H9 (cell line): ENCODE data around the gene CLN5. TPM values are rescaled to one million over a fixed set of nuclear protein-coding genes. Genes with fewer than 3 reads are reported as not detected.

ENCODE experiments used
- DNase-seq: peaks from one replicate; pipeline ENCODE4 v3.0.0-alpha.2; 2017
- H2AFZ ChIP-seq: one replicate; pipeline ENCODE4 v1.6.1; 2013; ENCODE audit warnings: mild to moderate bottlenecking, low read length, control low read depth, moderate library complexity
- H2AK5ac ChIP-seq: 2 replicates; pipeline ENCODE4 v1.6.1; 2013; ENCODE audit warnings: low read length, control low read depth, mixed read lengths; ENCODE audit not compliant: insufficient read length
- H2BK120ac ChIP-seq: one replicate; pipeline ENCODE4 v1.6.1; 2013; ENCODE audit warnings: low read depth, mild to moderate bottlenecking, low read length, control low read depth, inconsistent platforms; ENCODE audit not compliant: poor library complexity, severe bottlenecking
- H2BK12ac ChIP-seq: 2 replicates; pipeline ENCODE4 v1.6.1; 2013; ENCODE audit warnings: low read length, control low read depth, mixed read lengths, low read depth; ENCODE audit not compliant: insufficient read length
- H2BK15ac ChIP-seq: 2 replicates; pipeline ENCODE4 v1.6.1; 2013; ENCODE audit warnings: low read depth, low read length, control low read depth
- H2BK20ac ChIP-seq: one replicate; pipeline ENCODE4 v1.6.1; 2013; ENCODE audit warnings: low read depth, mild to moderate bottlenecking, low read length, control low read depth, inconsistent platforms; ENCODE audit not compliant: poor library complexity, severe bottlenecking
- H2BK5ac ChIP-seq: 2 replicates; pipeline ENCODE4 v1.6.1; 2013; ENCODE audit warnings: low read length, control low read depth, mixed read lengths; ENCODE audit not compliant: insufficient read length
- H3K14ac ChIP-seq: 2 replicates; pipeline ENCODE4 v1.6.1; 2013; ENCODE audit warnings: low read length, control low read depth; ENCODE audit not compliant: insufficient read depth
- H3K18ac ChIP-seq: 2 replicates; pipeline ENCODE4 v1.6.1; 2013; ENCODE audit warnings: low read depth, mild to moderate bottlenecking, mixed read lengths, low read length, control low read depth; ENCODE audit not compliant: insufficient read length
- H3K23ac ChIP-seq: 2 replicates; pipeline ENCODE4 v1.6.1; 2013; ENCODE audit warnings: low read length, control low read depth, mixed read lengths, low read depth; ENCODE audit not compliant: insufficient read length
- H3K23me2 ChIP-seq: 2 replicates; pipeline ENCODE4 v1.6.1; 2013; ENCODE audit warnings: low read depth, mild to moderate bottlenecking, mixed read lengths, low read length, control low read depth; ENCODE audit not compliant: insufficient read length, poor library complexity, severe bottlenecking
- H3K27ac ChIP-seq: 2 replicates; pipeline ENCODE4 v1.5.1; 2013; ENCODE audit warnings: low read length, control low read depth, mixed read lengths, low read depth; ENCODE audit not compliant: insufficient read length
- H3K27me3 ChIP-seq: 2 replicates; pipeline ENCODE4 v1.6.1; 2013; ENCODE audit warnings: low read length, control low read depth, inconsistent platforms; ENCODE audit not compliant: insufficient read depth
- H3K4ac ChIP-seq: 2 replicates; pipeline ENCODE4 v1.6.1; 2013; ENCODE audit warnings: low read depth, mild to moderate bottlenecking, control low read depth, inconsistent platforms, low read length, moderate library complexity
- H3K4me1 ChIP-seq: 2 replicates; pipeline ENCODE4 v1.6.1; 2013; ENCODE audit warnings: low read length, control low read depth, inconsistent platforms; ENCODE audit not compliant: insufficient read depth
- H3K4me2 ChIP-seq: 2 replicates; pipeline ENCODE4 v1.6.1; 2013; ENCODE audit warnings: low read length, control low read depth, mixed read lengths; ENCODE audit not compliant: insufficient read length, insufficient read depth
- H3K56ac ChIP-seq: 2 replicates; pipeline ENCODE4 v1.6.1; 2013; ENCODE audit warnings: low read depth, mild to moderate bottlenecking, mixed read lengths, low read length, control low read depth; ENCODE audit not compliant: insufficient read length
- H3K79me1 ChIP-seq: 2 replicates; pipeline ENCODE4 v1.6.1; 2013; ENCODE audit warnings: low read depth, mild to moderate bottlenecking, moderate library complexity, low read length, control low read depth, inconsistent platforms; ENCODE audit not compliant: insufficient read depth, poor library complexity, severe bottlenecking
- H3K79me2 ChIP-seq: 2 replicates; pipeline ENCODE4 v1.6.1; 2013; ENCODE audit warnings: low read length, control low read depth, inconsistent platforms; ENCODE audit not compliant: insufficient read depth
- H3K9ac ChIP-seq: 2 replicates; pipeline ENCODE4 v1.6.1; 2013; ENCODE audit warnings: low read length, control low read depth, mixed read lengths; ENCODE audit not compliant: insufficient read length; ENCODE audit errors: extremely low read depth
- H3K9me3 ChIP-seq: one replicate; pipeline ENCODE4 v1.6.1; 2013; ENCODE audit warnings: low read depth, low read length, inconsistent platforms; ENCODE audit not compliant: control insufficient read depth
- H3T11ph ChIP-seq: one replicate; pipeline ENCODE4 v1.6.1; 2013; ENCODE audit warnings: mild to moderate bottlenecking, low read length, control low read depth, inconsistent platforms
- H4K20me1 ChIP-seq: one replicate; pipeline ENCODE4 v1.6.1; 2013; ENCODE audit not compliant: control insufficient read depth, insufficient read length, insufficient read depth
- H4K5ac ChIP-seq: 2 replicates; pipeline ENCODE4 v1.6.1; 2013; ENCODE audit warnings: low read depth, mild to moderate bottlenecking, mixed read lengths, low read length, control low read depth; ENCODE audit not compliant: insufficient read length
- H4K8ac ChIP-seq: replicated peaks from 2 replicates; pipeline ENCODE4 v1.6.1; 2013; ENCODE audit warnings: low read length, control low read depth, mixed read lengths, low read depth; ENCODE audit not compliant: insufficient read length
- H4K91ac ChIP-seq: 2 replicates; pipeline ENCODE4 v1.6.1; 2013; ENCODE audit warnings: low read depth, mild to moderate bottlenecking, moderate library complexity, mixed read lengths, low read length, control low read depth; ENCODE audit not compliant: insufficient read length
- H3K27ac Mint-ChIP-seq, 3 experiments: 2 replicates in 2 of 3; 3 replicates in 1 of 3; pipeline ENCODE4 v1.8.0; 2020 to 2021; ENCODE audit warnings: mixed read lengths in 3 of 3, mild to moderate bottlenecking in 1 of 3, moderate library complexity in 1 of 3
- H3K27me3 Mint-ChIP-seq: 2 replicates; pipeline ENCODE4 v1.8.0; 2021; ENCODE audit warnings: low read depth, mild to moderate bottlenecking, moderate library complexity, mixed read lengths
- H3K36me3 Mint-ChIP-seq, 3 experiments: 2 replicates in 2 of 3; 3 replicates in 1 of 3; pipeline ENCODE4 v1.8.0; 2020 to 2021; ENCODE audit warnings: low read depth in 3 of 3, mixed read lengths in 3 of 3; ENCODE audit not compliant: insufficient read depth in 1 of 3
- H3K4me1 Mint-ChIP-seq, 2 experiments: 2 replicates each; pipeline ENCODE4 v1.8.0; 2020; ENCODE audit warnings: mixed read lengths in 2 of 2
- H3K4me3 Mint-ChIP-seq, 2 experiments: 2 replicates in 1 of 2; 3 replicates in 1 of 2; pipeline ENCODE4 v1.8.0; 2020 to 2021; ENCODE audit warnings: mild to moderate bottlenecking in 2 of 2, mixed read lengths in 2 of 2, moderate library complexity in 1 of 2
- H3K9me3 Mint-ChIP-seq, 2 experiments: 2 replicates in 1 of 2; 3 replicates in 1 of 2; pipeline ENCODE4 v1.8.0; 2020; ENCODE audit warnings: mild to moderate bottlenecking in 2 of 2, mixed read lengths in 2 of 2, moderate library complexity in 1 of 2
- WGBS: extraction: QIAGEN DNeasy Blood & Tissue Kit; methylation state at CpG from one replicate; pipeline ENCODE4 v1.1.7; 2013; ENCODE audit warnings: missing lambda C conversion rate, low lambda C conversion rate, mixed read lengths; ENCODE audit not compliant: insufficient read length; ENCODE audit errors: extremely low coverage; 5-methylcytosine and 5-hydroxymethylcytosine counted together
- total RNA-seq: library from RNA; stranded (reverse); gene quantifications from 2 replicates; pipeline ENCODE4 v1.2.1, GENCODE V29; 2021
- TF ChIP-seq, protein P1 (sequence below): fragments of 200-600 bp; sonication (generic); conservative IDR thresholded peaks from 3 replicates; pipeline ENCODE4 v1.8.0; 2021; ENCODE audit warnings: antibody characterized with exemption, mild to moderate bottlenecking

Gene CLN5
- total RNA-seq, 1 experiment from 2014 or later: 8.3 TPM

DNA sequence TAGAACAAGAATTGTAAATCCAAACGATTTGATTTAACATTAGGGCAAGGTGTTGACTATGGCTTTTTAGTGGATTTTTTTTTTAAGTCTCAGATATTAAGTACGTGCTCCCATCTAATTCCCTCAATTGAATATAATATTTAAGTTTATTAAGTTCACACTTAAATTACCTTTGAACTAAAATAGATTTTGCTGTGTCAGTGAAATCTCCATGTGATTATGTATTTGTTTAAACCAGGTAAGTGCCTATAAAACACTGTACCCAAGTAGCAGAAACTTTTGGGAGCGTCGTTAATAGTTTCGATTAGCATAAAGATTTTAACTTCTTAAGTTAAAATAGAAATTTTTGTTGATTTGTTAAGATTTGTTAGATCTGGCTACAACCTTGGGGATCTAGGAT lies 1.6 kb downstream of the CLN5 start:
- H3K4me1 ChIP-seq: no peaks in the 10 kb centered on the region; the same call in 1 of the 2 replicates
- H4K5ac ChIP-seq: no peak overlapping the region
- Mint-ChIP-seq H3K9me3 (no peaks in the 10 kb centered on the region; a peak in 1 of 5 replicates), H3K27ac (no peak overlapping the region), H3K36me3 (peaks cover 0 to 23% (median 15%) of the 10 kb centered on the region in 3 experiments; a peak in 5 of 7 replicates), H3K4me3 (peak overlapping the region; percentile 95 to 99), H3K4me1 (peaks cover 20% of the 10 kb centered on the region in 2 experiments), H3K27me3 (peaks cover 7% of the 10 kb centered on the region; the same call in 1 of the 2 replicates)
- no peaks in the 10 kb centered on the region for H3K9me3 ChIP-seq
- TF ChIP-seq, protein P1, sequence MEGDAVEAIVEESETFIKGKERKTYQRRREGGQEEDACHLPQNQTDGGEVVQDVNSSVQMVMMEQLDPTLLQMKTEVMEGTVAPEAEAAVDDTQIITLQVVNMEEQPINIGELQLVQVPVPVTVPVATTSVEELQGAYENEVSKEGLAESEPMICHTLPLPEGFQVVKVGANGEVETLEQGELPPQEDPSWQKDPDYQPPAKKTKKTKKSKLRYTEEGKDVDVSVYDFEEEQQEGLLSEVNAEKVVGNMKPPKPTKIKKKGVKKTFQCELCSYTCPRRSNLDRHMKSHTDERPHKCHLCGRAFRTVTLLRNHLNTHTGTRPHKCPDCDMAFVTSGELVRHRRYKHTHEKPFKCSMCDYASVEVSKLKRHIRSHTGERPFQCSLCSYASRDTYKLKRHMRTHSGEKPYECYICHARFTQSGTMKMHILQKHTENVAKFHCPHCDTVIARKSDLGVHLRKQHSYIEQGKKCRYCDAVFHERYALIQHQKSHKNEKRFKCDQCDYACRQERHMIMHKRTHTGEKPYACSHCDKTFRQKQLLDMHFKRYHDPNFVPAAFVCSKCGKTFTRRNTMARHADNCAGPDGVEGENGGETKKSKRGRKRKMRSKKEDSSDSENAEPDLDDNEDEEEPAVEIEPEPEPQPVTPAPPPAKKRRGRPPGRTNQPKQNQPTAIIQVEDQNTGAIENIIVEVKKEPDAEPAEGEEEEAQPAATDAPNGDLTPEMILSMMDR: no peak
- H2BK15ac ChIP-seq: no peak overlapping the region
- H3K27ac ChIP-seq: no peak overlapping the region
- DNase-seq: no peak
- H3K14ac ChIP-seq: no peak overlapping the region
- H2BK120ac ChIP-seq: no peak overlapping the region
- H2BK20ac ChIP-seq: no peak overlapping the region
- H3K4ac ChIP-seq: no peak overlapping the region
- no peak overlapping the region for H2BK5ac ChIP-seq
- H3K18ac ChIP-seq: no peak overlapping the region
- no peak overlapping the region for H2AFZ ChIP-seq
- H2BK12ac ChIP-seq: no peak overlapping the region
- H3K4me2 ChIP-seq: no peak overlapping the region
- H4K8ac ChIP-seq: no peak overlapping the region
- no peak overlapping the region for H2AK5ac ChIP-seq
- WGBS: 100% methylated on average over 1 of the region's 5 CpGs
- no peaks in the 10 kb centered on the region for H3K79me1 ChIP-seq
- no peak overlapping the region for H3K9ac ChIP-seq
- no peak overlapping the region for H4K91ac ChIP-seq
- H3K27me3 ChIP-seq: no peaks in the 10 kb centered on the region
- H4K20me1 ChIP-seq: no peaks in the 10 kb centered on the region
- H3K23ac ChIP-seq: no peak overlapping the region
- peaks cover 8% of the 10 kb centered on the region for H3K23me2 ChIP-seq
- H3T11ph ChIP-seq: no peak overlapping the region
- no peaks in the 10 kb centered on the region for H3K79me2 ChIP-seq
- H3K56ac ChIP-seq: no peak overlapping the region
